COLO668 (cell line): ENCODE data around the gene RAB20.
"Not testable (repeated sequence)": the region's sequence is repeated elsewhere in the genome, so short reads cannot be mapped to it uniquely, and the experiment has no call there.

ENCODE experiments used
- DNase-seq: peaks from one replicate; lab custom pipeline; 2025; ENCODE audit not compliant: unreplicated experiment; lab: John Stamatoyannopoulos, UW

RAB20 gene

DNA sequence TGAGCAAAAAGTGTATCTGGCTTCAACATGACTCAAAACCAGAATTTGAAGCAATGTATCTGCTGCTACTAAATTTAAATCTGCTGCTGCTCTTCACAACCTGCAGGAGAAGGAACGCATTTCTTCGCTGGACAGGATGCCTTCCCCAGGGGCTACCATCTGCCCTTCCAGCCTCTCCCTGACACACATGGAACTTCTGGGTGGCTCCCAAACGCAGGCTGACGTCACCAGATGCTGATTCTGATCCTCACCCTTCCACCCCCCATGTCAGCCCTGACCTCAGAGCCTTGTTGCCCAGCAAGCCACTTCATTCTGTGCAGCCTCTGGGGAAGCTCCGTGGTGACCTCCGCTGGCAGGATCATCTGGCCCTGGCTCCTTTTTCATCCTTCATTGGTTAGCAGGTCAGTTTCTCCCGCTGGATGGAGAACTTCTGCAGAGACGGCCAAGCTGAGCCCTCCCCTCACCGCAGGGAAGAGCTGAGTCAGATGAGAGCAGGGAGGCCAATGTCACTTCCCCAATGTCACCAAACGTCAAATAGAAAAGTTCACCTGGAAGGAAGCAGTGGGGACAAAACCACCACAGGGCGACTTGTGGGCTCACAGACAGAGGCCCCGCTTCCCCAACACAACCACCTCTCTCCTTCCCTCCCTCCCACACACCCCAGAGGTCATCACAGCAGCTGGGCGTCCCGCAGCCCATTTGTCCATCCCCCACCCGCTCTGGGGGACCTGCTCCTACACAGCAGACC lies 14.0 kb upstream of the RAB20 start:
- DNase-seq: peak; percentile 76

DNA sequence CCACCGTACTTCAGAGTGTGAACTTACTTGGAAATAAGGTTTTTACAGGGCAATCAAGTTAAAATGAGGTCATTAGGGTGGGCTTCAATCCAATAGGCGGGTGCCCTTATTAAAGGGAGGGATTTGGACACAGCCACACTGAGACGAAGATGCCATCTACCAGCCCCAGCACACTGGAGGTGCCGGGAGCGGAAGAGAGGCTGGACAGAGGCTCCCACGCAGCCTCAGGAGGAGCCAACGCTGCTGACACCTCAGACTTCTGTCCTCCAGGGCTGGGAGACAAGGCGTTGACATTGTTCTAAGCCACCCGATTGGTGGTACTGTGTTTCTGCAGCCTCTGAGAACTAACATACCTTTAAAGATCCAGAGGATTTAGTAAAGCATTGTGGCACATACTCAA lies 12.6 kb upstream of the RAB20 start:
- DNase-seq: no peak

DNA sequence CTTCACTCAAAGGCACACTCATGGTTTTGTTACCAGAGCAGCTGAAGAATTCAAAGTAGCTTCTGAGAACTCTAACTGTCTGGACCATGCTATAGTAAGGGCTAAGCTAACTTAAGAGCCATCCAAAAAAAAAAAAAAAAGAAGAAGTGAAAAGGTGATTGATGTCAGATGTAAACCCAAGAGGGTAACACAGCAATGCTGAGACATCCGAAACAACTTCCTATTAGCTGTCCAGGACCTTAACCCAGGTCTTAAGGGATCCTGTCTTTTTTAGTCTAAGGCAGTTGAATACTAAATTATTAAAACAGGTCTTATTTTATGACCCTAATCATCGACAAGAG lies 11.2 kb upstream of the RAB20 start:
- no peak for DNase-seq

DNA sequence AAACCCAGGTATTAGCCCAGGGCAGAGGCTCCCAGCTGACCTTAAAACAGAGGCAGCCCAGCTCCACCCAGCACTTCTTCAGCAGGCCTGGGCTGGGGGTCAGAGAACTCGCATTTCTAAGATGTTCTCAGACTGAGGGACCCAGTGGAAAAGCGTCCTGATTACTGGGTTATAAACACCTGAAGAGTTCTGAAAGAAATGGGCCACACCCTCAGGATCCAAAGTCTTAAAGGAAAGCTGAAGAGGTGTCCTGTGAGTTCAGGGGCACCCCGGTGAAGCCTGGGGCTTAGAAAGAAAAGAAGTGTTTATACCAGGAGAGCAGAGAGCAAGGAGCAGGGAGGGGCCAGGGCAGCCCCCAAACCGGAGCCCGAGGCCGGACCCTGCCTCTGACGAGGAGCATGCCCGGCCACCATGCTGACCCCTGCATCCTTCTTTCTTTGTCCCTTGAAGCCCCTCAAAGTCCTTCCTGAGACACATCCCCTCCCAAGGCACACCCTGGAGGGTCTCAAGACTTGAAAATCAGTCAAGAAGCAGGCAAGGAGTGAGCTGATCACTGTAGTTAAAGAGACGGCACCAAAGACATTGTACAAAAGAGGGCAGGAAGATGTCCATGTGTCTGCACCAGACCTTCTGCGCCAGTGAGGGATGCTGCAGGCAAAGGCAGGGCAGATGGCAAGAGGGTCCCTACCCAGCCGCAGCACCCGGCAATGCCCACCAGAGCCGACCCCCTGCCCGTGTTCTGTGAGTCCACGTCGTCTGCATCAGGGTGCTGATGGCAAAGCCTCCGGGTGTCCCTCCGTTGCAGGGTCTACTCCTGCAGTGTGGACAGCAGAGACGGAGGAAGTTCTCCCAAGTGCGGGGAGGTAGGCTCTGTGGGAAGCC lies 10.6 kb upstream of the RAB20 start:
- no peak for DNase-seq

DNA sequence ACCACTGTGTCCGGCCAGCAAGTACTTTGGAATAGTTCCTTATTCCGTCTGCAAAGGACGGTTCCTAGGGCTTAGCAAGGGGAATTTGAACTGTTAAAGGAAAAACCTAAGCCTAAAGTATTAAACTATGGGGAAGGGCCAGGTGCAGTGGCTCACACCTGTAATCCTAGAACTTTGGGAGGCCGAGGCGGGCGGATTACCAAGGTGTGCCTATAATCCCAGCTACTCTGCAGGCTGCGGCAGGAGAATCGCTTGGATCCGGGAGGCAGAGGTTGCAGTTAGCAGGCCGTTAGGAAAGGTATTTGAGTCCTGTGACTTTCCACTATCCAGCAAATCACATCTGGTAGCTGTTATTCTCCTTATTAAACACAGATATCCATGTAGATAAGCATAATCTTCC lies 9.4 kb upstream of the RAB20 start:
- no peak for DNase-seq

DNA sequence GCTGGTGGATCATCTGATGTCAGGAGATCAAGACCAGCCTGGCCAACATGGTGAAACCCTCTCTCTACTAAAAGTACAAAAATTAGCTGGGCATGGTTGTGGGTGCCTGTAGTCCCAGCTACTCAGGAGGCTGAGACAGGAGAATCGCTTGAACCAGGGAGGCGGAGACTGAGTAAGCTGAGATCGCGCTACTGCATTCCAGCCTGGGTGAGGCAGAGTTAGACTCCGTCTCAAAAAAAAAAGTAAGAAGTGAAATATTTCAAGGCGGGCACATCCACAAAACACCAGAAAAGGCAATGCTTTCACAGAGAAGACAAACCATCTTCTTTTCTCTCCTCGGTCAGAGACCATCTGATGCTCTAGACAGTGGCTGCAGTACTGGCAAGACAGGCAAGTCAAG lies 8.4 kb upstream of the RAB20 start:
- not testable (repeated sequence) for DNase-seq

DNA sequence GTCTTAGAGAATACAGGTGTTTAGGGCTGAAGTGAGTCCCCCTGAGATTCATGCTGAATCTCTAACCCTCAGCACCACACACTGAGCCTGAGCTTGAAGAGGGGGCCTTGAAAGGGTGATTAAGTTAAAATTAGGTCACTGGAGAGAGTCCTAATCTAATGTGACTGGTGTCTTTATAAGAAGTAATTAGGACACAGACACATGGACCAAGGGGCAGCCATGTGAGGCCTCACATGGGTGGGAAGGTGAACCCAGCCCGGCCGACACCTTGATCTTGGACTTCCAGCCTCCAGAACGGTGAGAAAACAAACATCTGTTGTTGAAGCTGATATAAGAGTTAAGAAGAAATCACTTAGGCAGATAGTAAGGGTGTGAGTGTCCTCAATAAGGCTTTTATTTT lies 7.1 kb upstream of the RAB20 start:
- no peak for DNase-seq

DNA sequence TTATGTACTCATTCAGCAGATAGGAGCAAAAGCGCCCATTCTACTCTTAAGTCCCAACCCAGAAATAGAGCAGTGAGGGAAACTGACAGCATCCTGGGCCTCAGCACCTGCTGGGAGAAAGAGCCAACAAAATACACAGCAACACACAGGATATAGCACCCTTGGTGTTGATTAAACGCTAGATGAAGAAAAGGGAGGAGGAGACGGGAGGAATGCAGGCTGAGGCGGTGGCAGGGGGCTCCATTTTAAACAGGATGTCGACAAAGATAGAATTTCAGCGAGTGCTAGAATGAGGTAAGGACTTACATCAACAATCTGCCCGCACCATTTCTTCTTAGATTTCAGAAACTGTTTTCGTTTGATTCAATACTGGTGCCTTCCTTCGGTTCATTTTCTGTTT lies 4.6 kb upstream of the RAB20 start:
- no peak for DNase-seq

DNA sequence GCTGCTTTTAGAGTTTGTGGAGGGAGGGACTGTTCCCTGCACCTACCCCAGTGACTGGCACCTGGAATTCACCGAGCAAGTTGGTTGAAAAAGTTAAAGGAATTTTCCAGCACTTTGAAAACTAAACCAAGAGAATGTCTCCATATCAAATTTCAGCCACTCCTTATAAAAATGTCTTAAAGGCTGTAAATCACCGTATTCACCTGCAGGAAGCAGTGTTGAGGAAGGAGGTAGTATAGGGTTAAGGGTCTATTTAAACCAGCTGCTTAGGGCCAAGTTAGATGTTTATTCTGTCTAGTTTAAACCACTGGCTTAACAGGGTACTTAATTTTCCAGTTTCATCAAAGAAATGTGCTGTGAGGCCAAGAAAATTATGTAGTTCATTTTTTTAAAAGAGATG lies 3.8 kb upstream of the RAB20 start:
- DNase-seq: no peak

DNA sequence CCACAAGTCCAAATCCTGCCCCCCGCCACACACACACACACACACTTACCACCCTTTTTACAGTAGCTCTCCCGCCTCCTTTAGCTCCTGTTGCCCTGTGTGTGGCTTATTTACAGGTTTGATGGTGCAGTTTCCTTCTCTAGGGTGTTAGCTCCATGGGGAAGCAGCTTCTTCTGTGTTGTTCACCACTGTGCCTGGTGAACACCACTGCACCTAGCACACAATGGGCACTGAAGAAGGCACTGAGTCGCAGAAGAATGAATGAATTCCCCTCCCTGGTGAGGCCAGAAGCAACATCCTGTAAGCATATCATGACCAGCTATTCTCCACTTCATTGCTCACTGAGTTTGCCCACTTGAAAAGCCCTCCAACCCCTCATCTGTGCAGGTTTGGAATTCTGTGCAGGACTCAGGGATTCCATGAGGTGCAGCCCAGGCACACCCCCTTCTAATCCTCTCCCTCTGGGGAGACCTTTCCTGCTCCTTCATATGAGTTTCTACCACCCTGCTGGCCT lies 3.0 kb upstream of the RAB20 start:
- no peak for DNase-seq

DNA sequence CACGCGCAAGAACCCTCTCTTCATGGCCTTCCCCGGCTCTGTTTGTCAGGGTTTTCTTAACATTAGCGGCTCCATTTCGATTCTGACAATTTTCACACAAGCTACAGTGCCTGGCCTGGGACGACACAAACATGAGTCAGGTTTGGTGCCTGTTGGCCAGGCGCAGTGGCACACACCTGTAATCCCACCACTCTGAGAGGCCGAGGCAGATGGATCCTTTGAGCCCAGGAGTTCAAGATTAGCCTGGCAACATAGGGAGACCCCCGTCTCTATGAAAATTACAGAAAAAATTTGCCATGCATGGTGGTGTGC lies 1.9 kb upstream of the RAB20 start:
- DNase-seq: no peak

DNA sequence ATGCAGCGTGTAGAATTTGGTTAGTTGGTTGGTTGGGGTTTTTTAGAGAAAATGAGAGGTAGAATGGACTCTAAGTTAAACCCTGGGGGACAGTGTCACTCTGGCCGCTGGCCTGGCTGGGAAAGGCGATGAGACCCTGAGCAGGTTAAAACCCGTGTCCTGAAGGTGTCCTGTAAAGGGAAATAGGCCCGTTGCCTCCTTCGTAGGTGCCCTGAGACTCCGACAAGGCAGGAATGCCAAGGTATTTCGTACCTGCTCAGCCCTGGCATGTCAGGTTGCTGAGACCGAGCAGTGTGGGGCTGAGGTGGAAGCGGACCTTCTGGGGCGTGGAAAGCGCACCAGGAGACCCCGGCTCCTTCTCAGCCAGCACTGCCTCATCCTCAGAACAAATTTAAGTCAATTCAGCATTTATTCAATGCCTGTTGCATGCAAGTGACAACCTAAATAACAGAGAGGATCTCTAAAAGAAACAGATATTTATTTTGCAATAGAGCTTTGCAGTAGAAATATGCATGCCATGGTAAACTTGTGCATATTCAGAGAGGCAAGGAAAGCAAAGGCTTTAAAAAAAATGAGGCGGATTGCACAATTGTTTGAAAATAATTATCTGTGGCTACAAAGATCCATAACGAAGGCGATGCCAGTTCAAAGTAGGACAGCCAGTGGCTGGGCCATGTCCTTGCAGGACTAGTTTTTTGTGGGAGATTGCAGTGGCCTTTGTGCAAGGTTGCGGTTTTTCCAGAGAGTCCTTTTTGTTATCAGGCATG lies 1.4 kb upstream of the RAB20 start:
- no peak for DNase-seq

DNA sequence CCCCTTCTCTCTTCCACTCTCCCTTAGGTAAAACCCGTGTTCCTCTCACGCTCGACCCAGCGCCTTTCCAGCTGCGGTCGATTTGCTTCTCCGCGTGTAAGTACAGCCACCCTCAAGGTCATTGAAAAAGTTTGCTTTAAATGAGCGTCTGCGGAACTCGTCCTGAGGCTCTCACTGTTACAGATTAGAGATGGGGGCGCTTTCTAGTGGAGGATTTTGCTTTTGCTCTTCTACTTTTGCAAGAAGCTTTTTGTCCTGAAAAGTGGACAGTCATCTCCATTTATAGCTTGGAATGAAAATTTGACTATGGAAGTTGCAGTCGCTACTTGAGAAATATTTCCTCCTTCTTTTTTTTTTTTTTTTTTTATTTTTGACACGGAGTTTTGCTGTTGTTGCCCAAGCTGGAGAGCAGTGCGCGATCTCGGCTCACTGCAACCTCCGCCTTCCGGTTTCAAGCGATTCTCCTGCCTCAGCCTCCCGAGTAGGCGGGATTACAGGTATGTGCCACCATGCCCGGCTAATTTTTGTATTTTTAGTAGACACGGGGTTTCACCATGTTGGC lies 595 bp upstream of the RAB20 start:
- DNase-seq: no peak

DNA sequence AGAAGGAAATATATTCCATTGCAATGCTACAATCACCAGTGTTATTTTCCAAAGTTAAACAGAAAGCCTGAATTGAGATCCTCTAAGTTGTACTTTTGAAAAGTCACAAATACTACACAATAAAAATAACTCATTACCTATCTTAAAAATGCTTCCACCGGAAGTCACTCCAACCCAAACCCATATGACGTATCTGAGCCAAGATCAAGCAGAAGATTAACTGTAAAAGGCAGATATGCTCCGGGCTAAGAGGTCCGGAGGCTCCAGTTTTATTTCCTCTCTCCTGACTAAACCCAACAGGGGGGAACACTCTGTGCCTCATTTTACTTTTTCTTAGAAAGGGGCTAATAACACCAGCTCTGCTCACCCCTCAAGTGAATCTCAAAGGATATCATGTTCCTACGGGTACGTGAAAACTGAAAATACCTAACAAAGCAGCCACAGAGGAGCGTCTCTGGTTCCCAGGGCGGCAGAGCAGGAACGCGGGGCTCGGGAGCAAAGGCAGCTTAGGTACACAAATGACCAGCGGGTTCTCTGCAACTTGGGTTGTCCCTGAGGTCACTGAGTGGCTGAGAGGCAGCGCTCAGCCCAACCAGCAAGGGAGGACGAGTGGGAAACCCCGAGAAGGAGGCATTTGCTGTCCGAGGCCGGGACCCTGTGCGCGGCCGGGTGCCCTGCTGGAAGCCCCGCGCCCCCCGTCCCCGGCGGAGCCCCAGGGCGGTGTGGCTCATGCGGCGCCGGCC lies 750 bp downstream of the RAB20 start:
- DNase-seq: peak; percentile 74

DNA sequence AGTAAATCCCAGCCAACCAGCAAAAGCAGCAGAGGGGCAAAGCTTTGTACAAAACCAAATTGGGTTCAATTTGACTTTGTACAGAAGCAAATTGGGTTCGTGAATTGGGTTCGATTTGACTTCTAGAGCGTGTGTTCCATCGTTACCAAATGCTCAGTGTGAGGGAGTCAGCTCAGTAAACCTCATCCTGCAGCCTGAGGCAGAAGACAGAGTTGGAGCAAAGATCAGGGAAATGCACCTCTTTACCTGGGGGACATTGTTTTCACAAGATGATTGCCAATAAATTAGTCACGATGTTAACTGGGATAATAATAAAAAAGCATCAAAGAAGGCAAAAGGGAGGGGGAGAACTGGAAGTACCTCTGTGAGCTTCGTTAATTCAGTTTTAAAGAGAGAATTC lies 1.5 kb downstream of the RAB20 start:
- no peak for DNase-seq

DNA sequence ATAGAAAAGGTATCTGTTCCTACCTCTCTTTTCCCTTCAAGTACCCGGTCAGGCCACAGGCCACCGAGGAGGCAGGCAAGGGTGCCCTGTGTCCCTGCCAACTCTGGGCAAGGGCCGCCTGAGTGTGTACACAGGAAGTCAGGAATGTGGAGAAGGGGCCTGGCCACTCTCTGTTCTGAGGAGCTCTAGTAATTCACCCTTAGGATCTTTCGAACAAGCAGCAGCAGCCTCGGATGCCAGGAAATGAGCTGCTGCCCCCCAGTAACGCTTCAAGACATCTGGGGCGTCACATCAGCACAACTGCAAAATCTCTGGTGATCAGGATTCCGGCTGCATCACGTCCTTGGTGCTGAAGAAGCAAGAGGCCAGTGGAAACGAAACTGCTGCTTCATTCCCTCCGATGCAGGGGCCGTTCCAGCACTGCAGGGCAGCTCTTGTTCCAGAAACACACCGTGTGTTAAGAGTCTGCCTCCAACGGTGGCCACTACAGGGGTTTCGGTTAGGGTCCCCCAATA lies 2.0 kb downstream of the RAB20 start:
- peak; percentile 56 for DNase-seq

DNA sequence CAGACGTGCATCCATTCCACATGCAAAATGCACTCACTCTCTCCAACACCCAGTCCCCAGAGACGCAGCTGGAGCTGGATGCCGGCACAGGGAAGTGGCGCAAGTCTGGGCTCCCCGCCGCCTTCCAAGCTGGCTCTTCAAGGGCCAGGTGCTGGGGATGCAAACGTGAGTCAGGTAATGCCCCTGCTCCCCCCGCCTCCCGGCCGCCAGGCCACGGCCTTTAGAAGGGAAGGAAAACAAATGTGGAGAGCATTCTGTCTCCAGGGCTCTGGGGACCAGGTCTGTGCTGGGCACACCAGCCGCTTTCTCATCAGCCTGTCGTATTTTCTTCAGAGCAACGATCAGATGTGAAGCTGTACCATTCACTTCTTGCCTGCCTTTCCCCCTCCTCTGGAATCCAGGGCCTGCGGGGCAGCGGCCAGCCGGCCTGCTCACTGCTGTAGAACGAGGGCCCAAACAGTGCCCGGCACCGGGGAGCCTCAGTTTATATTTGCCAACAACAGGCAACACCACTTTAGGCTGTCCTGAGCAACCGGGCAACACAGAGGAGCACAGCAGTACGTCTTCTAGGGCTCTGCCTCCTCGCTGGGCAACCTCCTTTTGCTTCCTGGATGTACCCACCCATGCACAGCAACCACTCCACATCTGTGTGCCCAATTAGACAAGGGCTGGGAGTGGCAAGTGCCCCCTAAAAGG lies 3.8 kb downstream of the RAB20 start:
- DNase-seq: peak; percentile 90

DNA sequence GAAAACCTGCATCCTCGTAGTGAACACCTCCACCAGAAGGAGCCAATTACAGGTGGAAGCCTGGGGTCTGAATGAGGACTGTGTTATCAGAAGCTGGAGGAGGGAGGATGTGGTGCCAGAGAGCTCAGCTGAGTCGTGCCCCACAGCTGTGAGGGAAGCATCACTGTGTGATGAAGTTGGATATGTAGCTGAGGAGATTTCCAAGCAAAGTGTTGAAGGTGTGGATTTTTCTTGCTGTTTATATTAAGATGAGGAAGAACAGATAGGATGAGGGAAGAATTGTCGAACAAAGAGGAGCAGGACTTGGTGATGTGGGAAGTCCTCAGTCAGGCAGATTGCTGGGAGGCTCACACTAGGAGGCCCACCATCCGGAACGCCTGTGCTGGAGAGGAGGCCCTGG lies 4.4 kb downstream of the RAB20 start:
- DNase-seq: no peak

DNA sequence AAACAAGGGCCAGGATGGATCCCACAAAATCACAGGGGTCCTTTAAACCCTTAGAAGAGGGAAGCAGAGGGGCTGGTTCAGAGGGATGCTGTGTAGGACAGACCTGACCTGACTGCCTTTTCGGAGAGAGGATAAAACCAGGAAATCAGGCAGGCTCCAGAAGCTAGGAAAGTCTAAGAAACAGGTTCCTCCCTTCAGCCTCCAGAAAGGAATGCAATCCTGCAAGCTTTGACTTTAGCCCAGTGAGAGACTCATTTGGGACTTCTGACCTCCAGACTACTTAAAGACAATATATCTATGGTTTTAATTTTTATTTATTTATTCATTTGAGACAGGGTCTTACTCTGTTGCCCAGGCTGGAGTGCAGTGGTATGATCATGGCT lies 5.3 kb downstream of the RAB20 start:
- no peak for DNase-seq

DNA sequence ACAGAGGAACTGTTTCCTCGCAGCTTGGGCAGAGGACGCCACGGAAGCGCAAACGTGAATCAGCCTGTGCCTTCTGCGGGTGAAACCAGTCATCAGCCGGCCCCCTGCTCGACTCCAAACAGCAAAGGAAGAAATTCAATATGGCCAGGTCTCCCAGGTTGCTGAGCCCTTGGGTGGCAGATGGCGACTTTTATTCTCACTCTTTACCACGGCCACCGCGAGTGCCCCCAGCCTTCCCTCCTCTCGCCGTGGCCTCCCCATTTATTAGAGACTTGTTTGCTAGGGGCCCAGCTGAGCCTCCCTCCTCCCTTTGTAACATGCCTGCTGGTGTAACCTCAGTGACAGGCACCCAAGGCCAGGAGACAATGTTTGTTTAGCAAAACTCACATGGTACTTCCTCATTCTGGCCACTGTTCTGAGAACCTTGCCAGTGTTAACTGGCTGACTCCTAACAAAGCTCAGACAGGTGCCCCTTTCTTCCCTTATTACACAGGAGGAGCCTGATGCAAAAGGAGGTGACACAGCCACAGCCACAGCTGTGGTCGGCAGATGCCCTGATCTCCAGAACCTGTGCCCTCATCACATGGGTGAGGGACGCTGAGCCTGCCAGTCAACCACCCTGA lies 5.8 kb downstream of the RAB20 start:
- DNase-seq: peak; percentile 83
